Upper lobe of left lung (tissue), 6 donors: Measurements from ENCODE around the gene NOTCH1. TPM values are rescaled to one million over a fixed set of nuclear protein-coding genes. Genes with fewer than 3 reads are reported as not detected.

ENCODE experiments used
- ATAC-seq, 2 donors: fragments of 200-7000 bp; cut with Tn5 transposase; one replicate each; pipeline ENCODE4 v1.9.1; 2022; ENCODE audit warnings: mild to moderate bottlenecking in 2 of 2, moderate library complexity in 2 of 2; ENCODE audit not compliant: low FRiP score in 2 of 2
- DNase-seq, 2 donors: peaks; one replicate each; pipeline ENCODE4 v3.0.0-alpha.2; 2019 to 2020
- H3K27ac ChIP-seq, 4 donors: fragments of 200-600 bp; sonication (generic); one replicate each; pipeline ENCODE4 v1.5.1; 2016 to 2019
- H3K27me3 ChIP-seq, 4 donors: fragments of 200-600 bp; sonication (generic); one replicate each; pipeline ENCODE4 v1.5.1; 2017 to 2019
- H3K36me3 ChIP-seq, 4 donors: fragments of 200-600 bp; sonication (generic); one replicate each; pipeline ENCODE4 v1.5.1; 2016 to 2019
- H3K4me1 ChIP-seq, 4 donors: fragments of 200-600 bp; sonication (generic); one replicate each; pipeline ENCODE4 v1.5.1; 2018 to 2019
- H3K4me3 ChIP-seq, 4 donors: fragments of 200-600 bp; sonication (generic); one replicate each; pipeline ENCODE4 v1.5.1; 2017 to 2019; ENCODE audit warnings: mild to moderate bottlenecking in 2 of 4, moderate library complexity in 1 of 4
- H3K9me3 ChIP-seq, 4 donors: fragments of 200-600 bp; sonication (generic); one replicate each; pipeline ENCODE4 v1.5.1; 2018 to 2019
- EP300 ChIP-seq, 4 donors: sonication (generic); formaldehyde crosslinking; IDR thresholded peaks; one replicate each; pipeline ENCODE4 v1.5.1; 2017; ENCODE audit warnings: antibody characterized with exemption in 4 of 4, control low read depth in 2 of 4
- POLR2A ChIP-seq, 4 donors: fragments of 450-650 bp; IDR thresholded peaks; one replicate each; pipeline ENCODE4 v1.5.1; 2016 to 2017; ENCODE audit warnings: antibody characterized with exemption in 4 of 4, mild to moderate bottlenecking in 2 of 4
- POLR2AphosphoS5 ChIP-seq, 2 donors: sonication (generic); formaldehyde crosslinking; IDR thresholded peaks; one replicate each; pipeline ENCODE4 v1.5.1; 2017; ENCODE audit warnings: antibody characterized with exemption in 2 of 2
- WGBS, 2 donors: methylation state at CpG; one replicate each; pipeline ENCODE4 v1.1.5; 2017 to 2018; 5-methylcytosine and 5-hydroxymethylcytosine counted together
- total RNA-seq, 6 donors: library from RNA; depleted of rRNA in 4 of 6; stranded (reverse); fragments of >200 nt in 4 of 6; gene quantifications; one replicate each; pipeline versions ENCODE4 v1.1.0 to v1.2.1, GENCODE V29; 2016 to 2021
- TF ChIP-seq, protein P1 (sequence below), 6 experiments: fragments of 450-650 bp in 4 of 6; fragments of 200-600 bp in 2 of 6; sonication (generic) in 2 of 6; IDR thresholded peaks; one replicate each; pipeline ENCODE4 v1.5.1; 2016 to 2019; ENCODE audit warnings: antibody characterized with exemption in 6 of 6
- donor health status: DM: no; HTN: no; CAD: no; lungs with moderate emphysema.
- donor health status: DM: no; HTN: yes; CAD: no; lungs with severe emphysema.

Gene NOTCH1
- total RNA-seq, 6 donors from 2014 or later = 49.6 to 175 (median 110) TPM

GRCh38 chr9:136565086-136565714 is 19.4 kb upstream of the NOTCH1 start:
- 62 to 79% methylated on average over 27 of the region's 28 CpGs for WGBS, 2 donors

DNA sequence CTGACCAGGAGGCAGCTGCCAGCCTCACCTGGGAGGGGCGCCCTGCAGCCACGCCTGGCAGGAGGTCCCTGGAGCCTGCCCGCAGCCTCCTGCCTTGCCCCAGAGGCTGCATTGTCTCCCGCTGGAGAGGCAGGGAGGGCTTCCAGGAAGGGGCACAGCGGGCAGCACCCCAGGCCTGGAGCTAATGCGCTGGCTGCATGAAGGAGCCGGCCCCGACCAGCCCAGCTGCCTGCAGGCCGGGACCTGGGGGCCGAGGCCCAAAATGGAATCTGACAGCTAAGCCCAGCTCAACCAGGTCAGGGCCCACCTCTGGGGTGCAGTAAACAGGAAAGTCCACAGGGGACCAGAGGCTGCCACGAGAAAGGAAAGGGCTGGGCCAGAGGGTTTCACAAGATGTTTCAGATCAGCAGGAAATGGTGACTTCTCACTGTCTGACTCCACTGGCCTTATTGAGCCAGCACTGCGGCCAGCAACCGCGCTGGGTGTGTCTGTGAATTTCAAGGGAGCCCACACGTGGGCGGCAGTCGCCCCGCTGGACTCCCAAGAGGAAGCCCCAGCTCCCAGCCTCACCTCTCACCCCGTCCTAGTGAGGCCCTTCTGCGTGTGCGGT is 18.6 kb upstream of the NOTCH1 start:
- 30 to 49% methylated on average over 2 to 20 of the region's 21 CpGs for WGBS, 2 donors

More at GRCh38 chr9:136565086-136565714, 19.4 kb upstream of the NOTCH1 start:
- Histone ChIP-seq H3K36me3 (no peaks in the 10 kb centered on the region), H3K27me3 (no peaks in the 10 kb centered on the region), H3K4me1 (peaks cover 58 to 68% (median 65%) of the 10 kb centered on the region in 4 donors), H3K9me3 (no peaks in the 10 kb centered on the region), H3K27ac (peak overlapping the region; percentile 74 to 88 (median 81)), H3K4me3 (no peak overlapping the region)
- ATAC-seq (peak in 1 of 2 donors; percentile 9), DNase-seq (peak in 1 of 2 donors; percentile 66)
- TF ChIP-seq, protein P1, sequence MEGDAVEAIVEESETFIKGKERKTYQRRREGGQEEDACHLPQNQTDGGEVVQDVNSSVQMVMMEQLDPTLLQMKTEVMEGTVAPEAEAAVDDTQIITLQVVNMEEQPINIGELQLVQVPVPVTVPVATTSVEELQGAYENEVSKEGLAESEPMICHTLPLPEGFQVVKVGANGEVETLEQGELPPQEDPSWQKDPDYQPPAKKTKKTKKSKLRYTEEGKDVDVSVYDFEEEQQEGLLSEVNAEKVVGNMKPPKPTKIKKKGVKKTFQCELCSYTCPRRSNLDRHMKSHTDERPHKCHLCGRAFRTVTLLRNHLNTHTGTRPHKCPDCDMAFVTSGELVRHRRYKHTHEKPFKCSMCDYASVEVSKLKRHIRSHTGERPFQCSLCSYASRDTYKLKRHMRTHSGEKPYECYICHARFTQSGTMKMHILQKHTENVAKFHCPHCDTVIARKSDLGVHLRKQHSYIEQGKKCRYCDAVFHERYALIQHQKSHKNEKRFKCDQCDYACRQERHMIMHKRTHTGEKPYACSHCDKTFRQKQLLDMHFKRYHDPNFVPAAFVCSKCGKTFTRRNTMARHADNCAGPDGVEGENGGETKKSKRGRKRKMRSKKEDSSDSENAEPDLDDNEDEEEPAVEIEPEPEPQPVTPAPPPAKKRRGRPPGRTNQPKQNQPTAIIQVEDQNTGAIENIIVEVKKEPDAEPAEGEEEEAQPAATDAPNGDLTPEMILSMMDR (IDR thresholded peaks at IDR 0.05) = no peak
- TF ChIP-seq EP300 (IDR thresholded peaks at IDR 0.05) (no peak), POLR2A (IDR thresholded peaks at IDR 0.05) (no peak), POLR2AphosphoS5 (IDR thresholded peaks at IDR 0.05) (no peak)

GRCh38 chr9:136563646-136564325 is 17.9 kb upstream of the NOTCH1 start:
- Histone ChIP-seq H3K27ac (peak overlapping the region; percentile 74 to 88 (median 81)), H3K36me3 (no peaks in the 10 kb centered on the region), H3K27me3 (no peaks in the 10 kb centered on the region), H3K4me1 (peaks cover 56 to 72% (median 62%) of the 10 kb centered on the region in 4 donors), H3K9me3 (peaks cover 0 to 5% (median 0%) of the 10 kb centered on the region in 4 donors), H3K4me3 (no peak overlapping the region)
- ATAC-seq (peak in 1 of 2 donors; percentile 5), DNase-seq (peak in 1 of 2 donors; percentile 70)
- TF ChIP-seq POLR2AphosphoS5 (IDR thresholded peaks at IDR 0.05) (no peak), POLR2A (IDR thresholded peaks at IDR 0.05) (no peak)
- WGBS, 2 donors = 79 to 84% methylated on average over 12 to 14 of the region's 19 CpGs

More for the DNA sequence above, 18.6 kb upstream of the NOTCH1 start:
- peak; percentile 89 to 91 for DNase-seq
- peak overlapping the region; percentile 74 to 88 (median 81) for H3K27ac ChIP-seq
- no peaks in the 10 kb centered on the region for H3K27me3 ChIP-seq
- no peak overlapping the region for H3K4me3 ChIP-seq
- peaks cover 58 to 68% (median 65%) of the 10 kb centered on the region in 4 donors for H3K4me1 ChIP-seq
- TF ChIP-seq POLR2A (IDR thresholded peaks at IDR 0.05) (no peak), POLR2AphosphoS5 (IDR thresholded peaks at IDR 0.05) (peak; percentile 60 to 67), EP300 (IDR thresholded peaks at IDR 0.05) (peak in 1 of 4 donors; percentile 27)
- TF ChIP-seq, protein P1 (IDR thresholded peaks at IDR 0.05) = peak in 5 of 6 experiments; percentile 61 to 88 (median 62)
- no peaks in the 10 kb centered on the region for H3K36me3 ChIP-seq
- H3K9me3 ChIP-seq = peaks cover 0 to 2% (median 0%) of the 10 kb centered on the region in 4 donors
- ATAC-seq = peak; percentile 65 to 86

DNA sequence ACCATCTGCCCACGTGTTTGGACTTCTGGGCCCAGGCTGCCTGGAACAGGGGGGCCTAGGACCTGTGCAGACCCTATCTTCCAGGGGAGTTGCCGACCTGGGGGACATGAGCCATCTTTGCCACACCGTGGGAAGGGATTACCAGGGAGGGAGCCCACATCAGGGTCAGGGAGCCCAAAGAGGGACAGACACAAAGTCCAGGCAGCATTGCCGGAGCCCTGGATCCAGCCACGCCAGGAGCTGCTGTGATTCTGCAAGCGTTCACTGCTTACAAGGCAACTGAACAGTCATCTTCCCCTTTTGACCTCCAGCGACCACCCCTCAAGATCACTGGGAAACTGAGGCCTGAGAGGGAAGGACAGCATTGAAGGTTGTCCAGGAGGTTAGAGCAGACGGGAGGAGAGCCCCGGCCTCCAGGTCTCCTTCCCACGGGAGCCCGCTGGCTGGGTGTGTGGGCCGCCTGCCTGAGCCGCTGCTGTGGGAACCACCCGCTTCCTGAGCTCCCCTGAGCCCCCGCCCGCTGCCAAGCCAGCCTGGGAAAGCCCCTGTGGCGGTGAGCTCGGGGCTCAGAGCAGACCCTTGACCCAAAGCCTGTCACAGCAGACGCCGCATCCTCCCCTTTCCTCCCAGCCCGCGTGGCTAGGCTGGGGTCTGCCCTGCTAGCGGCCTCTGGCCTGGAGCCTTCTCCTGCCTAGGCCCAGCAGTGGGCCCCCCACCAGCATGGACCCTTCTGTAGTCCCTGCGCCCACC is 17.1 kb upstream of the NOTCH1 start:
- DNase-seq (peak in 1 of 2 donors; percentile 82), ATAC-seq (no peak)
- Histone ChIP-seq H3K27ac (peak overlapping the region in 1 of 4 donors; percentile 88), H3K27me3 (no peaks in the 10 kb centered on the region), H3K36me3 (no peaks in the 10 kb centered on the region), H3K4me1 (peaks cover 54 to 71% (median 59%) of the 10 kb centered on the region in 4 donors), H3K4me3 (no peak overlapping the region), H3K9me3 (peaks cover 0 to 5% (median 0%) of the 10 kb centered on the region in 4 donors)
- no peak for TF ChIP-seq POLR2AphosphoS5 (IDR thresholded peaks at IDR 0.05)
- TF ChIP-seq EP300 (IDR thresholded peaks at IDR 0.05) = no peak
- TF ChIP-seq POLR2A (IDR thresholded peaks at IDR 0.05) = no peak
- TF ChIP-seq, protein P1 (IDR thresholded peaks at IDR 0.05) = no peak
- 50 to 70% methylated on average over 7 to 22 of the region's 24 CpGs for WGBS, 2 donors
